RPMI8226 (cell line): ENCODE data around the gene ZNF415.
"Not testable (repeated sequence)": the region's sequence is repeated elsewhere in the genome, so short reads cannot be mapped to it uniquely, and the experiment has no call there.

Experiments
- DNase-seq: peaks from one replicate; pipeline ENCODE4 v3.0.0-alpha.2; 2015

Gene ZNF415

GRCh38 chr19:53132141-53132991 is at the start of gene ZNF415:
Gene ZNF415, minus strand, starts transcription at chr19:53132910. Its CDS starts 10,234 bp downstream, at chr19:53122676.
- peak; percentile 84 for DNase-seq

GRCh38 chr19:53182202-53182601 is 49.5 kb upstream of the ZNF415 start:
- no peak for DNase-seq

GRCh38 chr19:53177986-53178385 is 45.3 kb upstream of the ZNF415 start:
- peak; percentile 12 for DNase-seq

- DNase-seq: no peak
Measured at GRCh38 chr19:53172889-53173288, 40.2 kb upstream of the ZNF415 start.

- DNase-seq: no peak
Measured at GRCh38 chr19:53165691-53166091, 33.0 kb upstream of the ZNF415 start.

- DNase-seq: no peak
Measured at GRCh38 chr19:53161123-53161522, 28.4 kb upstream of the ZNF415 start.

- DNase-seq: no peak
Measured at GRCh38 chr19:53160350-53160749, 27.6 kb upstream of the ZNF415 start.

- peak; percentile 7 for DNase-seq
Measured at GRCh38 chr19:53158119-53158656, 25.5 kb upstream of the ZNF415 start.

GRCh38 chr19:53157626-53158025 is 24.9 kb upstream of the ZNF415 start:
- DNase-seq: no peak

- no peak for DNase-seq
Measured at GRCh38 chr19:53156850-53157249, 24.1 kb upstream of the ZNF415 start.

- DNase-seq: no peak
Measured at GRCh38 chr19:53147645-53148044, 14.9 kb upstream of the ZNF415 start.

- DNase-seq: no peak
Measured at GRCh38 chr19:53140351-53140750, 7.6 kb upstream of the ZNF415 start.

- no peak for DNase-seq
Measured at GRCh38 chr19:53136432-53136831, 3.7 kb upstream of the ZNF415 start.

- no peak for DNase-seq
Measured at GRCh38 chr19:53131727-53132126, 983 bp downstream of the ZNF415 start.

- no peak for DNase-seq
Measured at GRCh38 chr19:53131085-53131590, 1.6 kb downstream of the ZNF415 start.

GRCh38 chr19:53130506-53130905 is 2.2 kb downstream of the ZNF415 start:
- DNase-seq: no peak

GRCh38 chr19:53126733-53127526 is 5.8 kb downstream of the ZNF415 start:
- DNase-seq: not testable (repeated sequence)

- DNase-seq: no peak
Measured at GRCh38 chr19:53123400-53123799, 9.3 kb downstream of the ZNF415 start.

GRCh38 chr19:53112286-53112685 is 20.4 kb downstream of the ZNF415 start:
- no peak for DNase-seq

- DNase-seq: no peak
Measured at GRCh38 chr19:53109527-53109926, 23.2 kb downstream of the ZNF415 start.

GRCh38 chr19:53103234-53104203 is 29.2 kb downstream of the ZNF415 start, which contains the start of gene ZNF160:
Gene ZNF160, minus strand, starts transcription at chr19:53103422. Its CDS starts 17,146 bp downstream, at chr19:53086276.
- DNase-seq: peak; percentile 98

- DNase-seq: peak; percentile 37
Measured at GRCh38 chr19:53102756-53103233, 29.9 kb downstream of the ZNF415 start.
